Breast epithelium (tissue), 3 donors: Measurements from ENCODE around the gene ENOX1.

Experiments used
- CTCF ChIP-seq, 3 donors: fragments of 450-650 bp; IDR thresholded peaks; one replicate each; pipeline ENCODE4 v1.5.1; 2016 to 2017; ENCODE audit warnings: antibody characterized with exemption in 3 of 3, mild to moderate bottlenecking in 3 of 3, moderate library complexity in 3 of 3
- POLR2A ChIP-seq: fragments of 450-650 bp; IDR thresholded peaks from one replicate; pipeline ENCODE4 v1.6.1; 2016; ENCODE audit warnings: antibody characterized with exemption, mild to moderate bottlenecking, moderate library complexity
- POLR2AphosphoS5 ChIP-seq, 3 donors: sonication (generic); formaldehyde crosslinking; IDR thresholded peaks; one replicate each; pipeline ENCODE4 v1.6.1; 2017; ENCODE audit warnings: antibody characterized with exemption in 3 of 3

DNA sequence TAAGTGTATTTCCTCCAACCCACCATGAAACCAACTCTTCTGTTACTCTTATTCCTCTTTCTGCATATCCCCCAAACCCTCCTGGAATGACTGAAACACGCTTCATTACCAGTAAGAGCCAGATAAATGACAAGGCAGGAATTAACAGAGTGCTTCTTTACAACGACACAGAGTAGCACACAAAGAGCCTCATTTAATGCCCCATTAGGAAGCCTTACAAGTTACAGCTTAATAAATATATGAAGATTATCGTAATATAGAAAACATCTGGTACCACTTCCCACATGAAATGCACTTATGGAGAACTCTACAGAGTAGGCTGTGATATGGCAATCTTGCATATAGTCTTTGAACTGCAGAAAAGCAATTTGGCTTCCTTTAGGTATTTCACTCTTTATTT, 116.8 kb downstream of the ENOX1 start:
- no peak for TF ChIP-seq POLR2AphosphoS5 (IDR thresholded peaks at IDR 0.05)
- TF ChIP-seq POLR2A = no peak
- no peak for TF ChIP-seq CTCF (IDR thresholded peaks at IDR 0.05)
